Astrocyte of the cerebellum (primary cell): ENCODE data around the gene ASIC5.

Experiments used
- DNase-seq: peaks from one replicate; pipeline ENCODE4 v3.0.0-alpha.2; 2011; ENCODE audit warnings: low read depth
- H3K4me3 ChIP-seq: 2 replicates; pipeline ENCODE4 v1.5.1; 2011; ENCODE audit warnings: mild to moderate bottlenecking, low read depth, low read length, moderate library complexity
- CTCF ChIP-seq: IDR thresholded peaks from 2 replicates; pipeline ENCODE4 v1.5.1; 2012; ENCODE audit warnings: low read length, low read depth, moderate library complexity, mild to moderate bottlenecking; ENCODE audit errors: missing control alignments
- in situ Hi-C: cut with HindIII; loops from 2 replicates; pipeline ENCODE4 v1.10.0; 2017; ENCODE audit warnings: low sequenced_read_pairs

ASIC5 gene

GRCh38 chr4:155883895-155884294 lies 17.8 kb upstream of the ASIC5 start:
- in situ Hi-C loops = no loop called here
- TF ChIP-seq CTCF = no peak
- no peak for DNase-seq
- no peak overlapping the region for H3K4me3 ChIP-seq

DNA sequence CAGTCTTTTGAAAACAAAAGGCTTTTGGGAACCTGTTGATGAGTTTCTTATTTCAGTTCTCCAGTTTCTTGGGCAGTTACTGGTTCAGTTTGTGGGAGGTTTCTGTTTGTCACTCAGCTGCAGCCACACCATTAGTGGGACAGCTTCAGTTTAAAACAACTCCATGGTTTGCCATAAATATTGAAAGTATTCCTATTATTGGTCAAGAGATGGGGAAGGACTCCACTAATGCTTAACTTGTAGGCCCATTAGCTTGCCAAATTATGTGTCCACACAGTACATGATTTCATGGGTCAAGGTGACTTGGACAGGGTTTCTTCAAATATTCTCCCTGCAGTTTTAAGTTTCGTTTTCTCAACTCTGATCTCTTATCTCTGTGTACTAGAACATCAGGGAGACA lies 15.5 kb upstream of the ASIC5 start:
- DNase-seq = no peak
- no peak overlapping the region for H3K4me3 ChIP-seq
- in situ Hi-C loops = no loop called here
- TF ChIP-seq CTCF = no peak

DNA sequence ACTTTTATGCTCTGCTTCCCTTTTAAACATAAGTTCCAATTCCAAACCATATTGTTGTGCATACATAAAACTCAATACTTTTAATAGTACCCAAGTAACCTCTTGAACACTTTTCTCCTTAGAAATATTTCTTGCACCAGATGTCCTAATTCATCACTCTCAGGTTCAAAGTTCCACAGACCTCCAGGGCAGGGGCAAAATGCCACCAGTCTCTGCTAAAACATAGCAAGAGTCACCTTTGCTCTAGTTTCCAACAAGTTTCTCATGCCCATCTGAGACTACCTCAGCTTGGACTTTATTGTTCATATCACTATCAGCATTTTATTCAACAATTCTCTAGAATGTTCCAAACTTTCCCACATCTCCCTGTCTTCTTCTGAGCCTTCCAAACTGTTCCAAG lies 13.7 kb upstream of the ASIC5 start:
- no peak for DNase-seq
- in situ Hi-C loops = no loop called here
- no peak overlapping the region for H3K4me3 ChIP-seq
- TF ChIP-seq CTCF = no peak

- TF ChIP-seq CTCF = no peak
- no peak for DNase-seq
- in situ Hi-C loops = no loop called here
- no peak overlapping the region for H3K4me3 ChIP-seq
Measured at GRCh38 chr4:155878611-155879010, 12.5 kb upstream of the ASIC5 start.

- DNase-seq = no peak
- TF ChIP-seq CTCF = no peak
- in situ Hi-C loops = no loop called here
- no peak overlapping the region for H3K4me3 ChIP-seq
Measured at GRCh38 chr4:155877971-155878370, 11.9 kb upstream of the ASIC5 start.

DNA sequence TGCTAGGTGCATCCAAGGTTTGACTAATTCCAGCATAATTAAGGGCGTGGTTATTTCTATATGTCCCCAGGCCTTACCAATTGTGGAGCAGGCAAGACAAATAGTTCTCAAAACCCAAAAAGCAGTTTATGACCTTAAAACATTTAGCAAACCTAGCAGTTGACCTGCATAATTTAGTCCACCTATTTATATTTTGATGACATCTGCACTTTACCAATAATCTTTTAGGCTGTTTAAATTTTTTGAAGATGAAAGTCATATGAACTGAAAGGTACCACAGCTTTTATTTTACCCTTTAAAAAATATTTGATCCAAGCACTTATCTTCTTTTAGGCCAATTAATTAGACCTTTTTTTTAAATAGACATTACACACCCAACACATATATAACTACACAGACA lies 9.8 kb upstream of the ASIC5 start:
- no peak for DNase-seq
- no peak for TF ChIP-seq CTCF
- in situ Hi-C loops = no loop called here
- H3K4me3 ChIP-seq = no peak overlapping the region

DNA sequence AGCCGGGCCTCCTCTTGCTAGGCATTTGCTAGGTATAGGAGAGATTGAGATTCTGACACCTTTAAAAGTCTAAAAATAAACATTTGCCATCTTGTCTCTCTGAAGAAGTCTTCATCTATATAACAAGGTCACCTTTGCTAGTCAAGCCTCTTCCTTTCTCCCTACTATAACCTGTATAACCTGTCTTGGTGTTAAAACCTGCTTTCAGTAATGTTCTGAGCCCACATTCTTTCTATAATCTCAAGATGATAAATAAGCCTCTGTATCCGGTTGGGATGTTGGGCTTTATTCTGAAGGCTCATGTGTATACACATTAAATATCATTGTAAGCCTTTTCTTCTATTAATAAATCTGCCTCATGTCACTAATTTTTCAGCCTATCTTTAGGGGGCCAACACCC lies 10.2 kb downstream of the ASIC5 start:
- in situ Hi-C loops = no loop called here

More for the DNA sequence above, 10.2 kb downstream of the ASIC5 start:
- no peak overlapping the region for H3K4me3 ChIP-seq
- no peak for DNase-seq
- no peak for TF ChIP-seq CTCF
